Upper lobe of right lung (tissue), 1 donor: Measurements from ENCODE around the gene AMIGO2. TPM values are rescaled to one million over a fixed set of nuclear protein-coding genes. Genes with fewer than 3 reads are reported as not detected.

Experiments used
- ATAC-seq: fragments of 200-7000 bp; cut with Tn5 transposase; one replicate; pipeline ENCODE4 v1.9.1; 2020; ENCODE audit warnings: mild to moderate bottlenecking, moderate library complexity
- DNase-seq: peaks from one replicate; pipeline ENCODE4 v3.0.0-alpha.2; 2020
- H3K27ac ChIP-seq: fragments of 200-600 bp; one replicate; pipeline ENCODE4 v1.8.0; 2022
- H3K27me3 ChIP-seq: fragments of 200-600 bp; one replicate; pipeline ENCODE4 v1.8.0; 2022; ENCODE audit warnings: mild to moderate bottlenecking
- H3K36me3 ChIP-seq: fragments of 200-600 bp; one replicate; pipeline ENCODE4 v1.8.0; 2022
- H3K4me1 ChIP-seq: fragments of 200-600 bp; one replicate; pipeline ENCODE4 v1.8.0; 2022
- H3K4me3 ChIP-seq: fragments of 200-600 bp; one replicate; pipeline ENCODE4 v1.8.0; 2022; ENCODE audit warnings: mild to moderate bottlenecking
- H3K9me3 ChIP-seq: fragments of 200-600 bp; one replicate; pipeline ENCODE4 v1.8.0; 2022
- intact Hi-C: fragments of 100-400 bp; cut with DNase I; formaldehyde crosslinking; loops from one replicate; pipeline ENCODE4 v1.11.0; 2022
- total RNA-seq: library from RNA; stranded (reverse); fragmentation: NEBNext Ultra II Directional; extraction: Animal tissue kit (Norgen Biotek cat#: 25700); gene quantifications from one replicate; pipeline ENCODE4 v1.2.1, GENCODE V29; 2021
- TF ChIP-seq, protein P1 (sequence below): fragments of 200-600 bp; IDR thresholded peaks from one replicate; pipeline ENCODE4 v1.8.0; 2022; ENCODE audit warnings: antibody characterized with exemption
- donor health status: DM: no; HTN: yes; CAD: no; lungs with severe emphysema.

AMIGO2 gene
- total RNA-seq, 1 donor from 2014 or later, result 22.8 TPM

DNA sequence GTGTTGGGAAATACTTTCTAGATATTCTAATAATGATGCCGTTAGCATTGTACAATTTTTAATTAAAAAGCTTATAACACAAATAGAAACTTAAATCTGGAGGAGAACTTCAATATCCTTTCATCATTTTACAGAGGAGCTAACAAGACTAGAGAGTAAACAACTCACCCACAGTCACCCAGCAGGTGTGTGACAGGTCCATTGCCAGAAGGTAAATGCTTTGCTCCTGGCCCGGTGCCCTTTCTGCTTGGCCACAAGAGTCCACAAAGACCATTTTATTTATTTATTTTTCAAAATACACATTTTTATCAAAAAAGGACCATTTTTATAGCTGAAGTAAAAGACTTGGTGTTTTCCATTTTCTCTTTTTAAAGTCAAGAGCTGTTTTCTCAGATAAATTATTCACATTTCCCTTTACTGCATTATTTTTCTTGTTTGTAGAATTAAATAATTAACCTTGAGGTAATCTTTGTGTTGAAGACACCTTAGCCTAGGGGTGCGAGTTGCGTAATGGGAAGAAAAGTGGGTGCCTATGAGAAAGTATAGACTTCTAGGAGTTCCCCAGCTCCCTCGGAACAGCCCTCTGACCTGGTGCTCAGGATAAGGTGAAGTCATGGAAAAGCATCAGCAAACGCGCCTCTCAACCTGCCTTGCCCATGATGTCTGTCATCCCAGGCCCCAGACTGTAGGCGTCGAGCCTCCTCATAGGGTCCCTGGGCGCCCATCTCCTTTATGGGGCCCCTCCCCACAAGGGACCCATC lies 26.3 kb upstream of the AMIGO2 start:
- intact Hi-C loops, result no loop called here
- Histone ChIP-seq H3K27me3 (no peaks in the 10 kb centered on the region), H3K4me1 (peaks cover 3% of the 10 kb centered on the region), H3K4me3 (no peak overlapping the region), H3K36me3 (no peaks in the 10 kb centered on the region), H3K27ac (no peak overlapping the region), H3K9me3 (no peaks in the 10 kb centered on the region)
- TF ChIP-seq, protein P1, sequence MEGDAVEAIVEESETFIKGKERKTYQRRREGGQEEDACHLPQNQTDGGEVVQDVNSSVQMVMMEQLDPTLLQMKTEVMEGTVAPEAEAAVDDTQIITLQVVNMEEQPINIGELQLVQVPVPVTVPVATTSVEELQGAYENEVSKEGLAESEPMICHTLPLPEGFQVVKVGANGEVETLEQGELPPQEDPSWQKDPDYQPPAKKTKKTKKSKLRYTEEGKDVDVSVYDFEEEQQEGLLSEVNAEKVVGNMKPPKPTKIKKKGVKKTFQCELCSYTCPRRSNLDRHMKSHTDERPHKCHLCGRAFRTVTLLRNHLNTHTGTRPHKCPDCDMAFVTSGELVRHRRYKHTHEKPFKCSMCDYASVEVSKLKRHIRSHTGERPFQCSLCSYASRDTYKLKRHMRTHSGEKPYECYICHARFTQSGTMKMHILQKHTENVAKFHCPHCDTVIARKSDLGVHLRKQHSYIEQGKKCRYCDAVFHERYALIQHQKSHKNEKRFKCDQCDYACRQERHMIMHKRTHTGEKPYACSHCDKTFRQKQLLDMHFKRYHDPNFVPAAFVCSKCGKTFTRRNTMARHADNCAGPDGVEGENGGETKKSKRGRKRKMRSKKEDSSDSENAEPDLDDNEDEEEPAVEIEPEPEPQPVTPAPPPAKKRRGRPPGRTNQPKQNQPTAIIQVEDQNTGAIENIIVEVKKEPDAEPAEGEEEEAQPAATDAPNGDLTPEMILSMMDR, result no peak
- ATAC-seq (no peak), DNase-seq (no peak)

GRCh38 chr12:47102845-47103651 lies 23.3 kb upstream of the AMIGO2 start:
- no peak for DNase-seq
- no peak overlapping the region for H3K4me3 ChIP-seq
- H3K36me3 ChIP-seq, result no peaks in the 10 kb centered on the region
- ATAC-seq, result peak; percentile 58
- H3K4me1 ChIP-seq, result peaks cover 3% of the 10 kb centered on the region
- H3K27me3 ChIP-seq, result no peaks in the 10 kb centered on the region
- H3K9me3 ChIP-seq, result no peaks in the 10 kb centered on the region
- H3K27ac ChIP-seq, result peak overlapping the region; percentile 19
- TF ChIP-seq, protein P1, result no peak
- intact Hi-C loops, result no loop called here

DNA sequence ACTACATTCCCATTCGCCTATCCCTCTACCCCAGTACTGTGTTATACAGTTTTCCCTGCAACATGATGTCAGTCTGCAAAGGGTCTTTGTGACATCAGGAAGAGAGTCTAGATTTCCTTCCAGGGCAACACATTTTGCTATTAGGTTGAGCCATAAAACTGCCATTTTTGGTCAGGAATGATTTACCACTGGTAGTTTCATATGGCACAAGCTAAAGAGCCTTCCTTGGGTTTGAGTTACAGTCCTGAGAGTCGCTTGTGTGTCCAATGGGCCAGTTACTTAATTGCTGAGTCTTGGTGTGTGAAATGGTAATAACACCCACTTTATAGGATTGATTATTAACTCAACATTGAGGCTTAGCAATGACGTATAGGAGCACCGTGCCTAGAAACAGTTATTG lies 22.6 kb upstream of the AMIGO2 start:
- H3K4me3 ChIP-seq, result no peak overlapping the region
- H3K36me3 ChIP-seq, result no peaks in the 10 kb centered on the region
- H3K9me3 ChIP-seq, result no peaks in the 10 kb centered on the region
- intact Hi-C loops, result no loop called here
- no peak overlapping the region for H3K27ac ChIP-seq
- H3K4me1 ChIP-seq, result peaks cover 3% of the 10 kb centered on the region
- DNase-seq (no peak), ATAC-seq (no peak)
- TF ChIP-seq, protein P1, result no peak
- H3K27me3 ChIP-seq, result no peaks in the 10 kb centered on the region

DNA sequence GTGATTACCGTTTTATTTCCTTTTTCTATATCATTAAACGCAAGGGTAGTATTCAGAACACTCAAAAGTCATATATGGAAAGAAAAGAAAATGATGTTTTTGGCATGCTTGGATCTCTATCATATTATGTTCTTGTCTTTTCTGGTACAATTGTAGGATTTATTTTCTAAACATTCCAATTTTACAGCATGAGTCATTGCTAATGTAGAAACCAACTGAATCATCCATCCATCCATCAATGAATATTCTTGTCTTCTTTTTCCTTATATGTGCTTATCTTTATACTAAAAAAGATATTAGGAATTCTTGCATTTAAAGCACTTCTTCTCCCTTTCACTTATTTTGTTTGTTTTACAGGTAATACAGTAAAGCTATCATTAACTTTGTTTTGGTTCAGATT lies 20.4 kb upstream of the AMIGO2 start:
- no peak overlapping the region for H3K4me3 ChIP-seq
- H3K36me3 ChIP-seq, result no peaks in the 10 kb centered on the region
- TF ChIP-seq, protein P1, result no peak
- H3K27ac ChIP-seq, result no peak overlapping the region
- intact Hi-C loops, result no loop called here
- peaks cover 3% of the 10 kb centered on the region for H3K4me1 ChIP-seq
- DNase-seq (no peak), ATAC-seq (no peak)
- no peaks in the 10 kb centered on the region for H3K9me3 ChIP-seq
- no peaks in the 10 kb centered on the region for H3K27me3 ChIP-seq

DNA sequence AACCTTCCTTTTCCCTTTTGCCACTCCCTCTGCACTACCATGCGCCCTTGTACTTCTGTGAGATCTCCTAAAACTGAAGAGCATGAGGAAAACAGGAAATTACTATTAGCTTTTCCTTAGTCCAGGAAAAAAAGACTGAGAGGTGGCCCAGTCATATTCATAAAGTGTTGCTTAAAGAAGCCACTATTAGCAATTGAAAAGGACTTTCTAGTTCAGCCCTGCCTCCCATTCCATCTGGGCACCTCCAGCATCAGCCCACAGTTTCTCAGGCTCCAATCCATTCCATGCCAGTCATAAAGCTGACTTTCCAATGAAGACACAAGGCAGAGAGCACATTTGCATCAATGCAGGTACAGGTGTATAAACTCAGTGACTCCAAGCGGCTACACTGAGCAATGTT lies 19.9 kb upstream of the AMIGO2 start:
- DNase-seq (no peak), ATAC-seq (no peak)
- Histone ChIP-seq H3K27ac (no peak overlapping the region), H3K27me3 (no peaks in the 10 kb centered on the region), H3K4me3 (no peak overlapping the region), H3K9me3 (no peaks in the 10 kb centered on the region), H3K36me3 (no peaks in the 10 kb centered on the region), H3K4me1 (peaks cover 3% of the 10 kb centered on the region)
- intact Hi-C loops, result no loop called here
- TF ChIP-seq, protein P1, result no peak
